HepG2 (cell line): Measurements from ENCODE around the gene RCE1. TPM values are rescaled to one million over a fixed set of nuclear protein-coding genes. Genes with fewer than 3 reads are reported as not detected.

ENCODE experiments used
- ATAC-seq: fragments of 200-7000 bp; cut with Tn5 transposase; 3 replicates; pipeline ENCODE4 v1.9.1; 2020; ENCODE audit warnings: mild to moderate bottlenecking, moderate library complexity
- BruUV-seq: library from RNA; stranded (reverse); fragments of 400-500 nt; replicated peaks from 2 replicates; lab custom pipeline; 2021; lab: Mats Ljungman, UMichigan
- CTCF ChIA-PET: fragments of 300-600 bp; formaldehyde crosslinking; extraction: SDS; loops from one replicate; lab custom pipeline; 2021; ENCODE audit warnings: low total read pairs, inconsistent platforms, low intra/inter-chr PET ratio; lab: Yijun Ruan, JAX
- POLR2A ChIA-PET: fragments of 350-600 bp; sonication (Branson Sonifier 250); formaldehyde crosslinking; loops from one replicate; lab custom pipeline; 2020; ENCODE audit warnings: antibody characterized with exemption, inconsistent platforms; lab: Yijun Ruan, JAX
- DNase-seq: peaks from one replicate; pipeline ENCODE4 v3.0.0-alpha.2; 2015; ENCODE audit warnings: low spot score
- FAIRE-seq: peaks from 3 replicates; lab custom pipeline; 2011; peaks lifted over from hg19 to GRCh38; lab: Jason Lieb, UNC
- H2AFZ ChIP-seq: one replicate; pipeline ENCODE4 v1.6.1; 2011; ENCODE audit warnings: low read length, inconsistent platforms
- H3K27ac ChIP-seq: fragments of 300-600 bp; 3 replicates; pipeline ENCODE4 v1.8.0; 2011; ENCODE audit warnings: mixed run types, mild to moderate bottlenecking, mixed read lengths, low read length, inconsistent platforms; ENCODE audit not compliant: insufficient read depth; ENCODE audit errors: extremely low read length
- H3K27me3 ChIP-seq, 2 experiments: fragments of 200-600 bp in 1 of 2; 2 replicates in 1 of 2; 3 replicates in 1 of 2; pipeline versions ENCODE4 v1.6.0 to v1.8.0; 2011; ENCODE audit warnings: low read length in 2 of 2, mild to moderate bottlenecking in 2 of 2, moderate library complexity in 2 of 2, inconsistent platforms in 1 of 2; ENCODE audit not compliant: insufficient read depth in 2 of 2, control insufficient read depth in 1 of 2
- H3K36me3 ChIP-seq, 2 experiments: fragments of 200-600 bp in 1 of 2; replicated peaks in 1 of 2; 2 replicates in 1 of 2; 3 replicates in 1 of 2; pipeline versions ENCODE4 v1.5.1 to v1.8.0; 2011; ENCODE audit warnings: low read length in 2 of 2, inconsistent platforms in 1 of 2; ENCODE audit not compliant: insufficient read depth in 2 of 2, control insufficient read depth in 1 of 2
- H3K4me1 ChIP-seq: 2 replicates; pipeline ENCODE4 v1.5.1; 2012; ENCODE audit warnings: low read length, inconsistent platforms; ENCODE audit not compliant: insufficient read depth
- H3K4me2 ChIP-seq: 2 replicates; pipeline ENCODE4 v1.6.0; 2011; ENCODE audit warnings: low read depth, low read length, inconsistent platforms
- H3K4me3 ChIP-seq, 3 experiments: fragments of 200-600 bp in 1 of 3; sonication (generic), shearing (Covaris generic) in 1 of 3; replicated peaks in 1 of 3; 2 replicates each; pipeline ENCODE4 v1.5.1; 2011 to 2016; ENCODE audit warnings: low read length in 3 of 3, inconsistent platforms in 2 of 3, low read depth in 2 of 3, mild to moderate bottlenecking in 2 of 3, control low read depth in 1 of 3, mixed read lengths in 1 of 3; ENCODE audit not compliant: insufficient read depth in 1 of 3
- H3K79me2 ChIP-seq: one replicate; pipeline ENCODE4 v1.6.1; 2011; ENCODE audit warnings: low read length, inconsistent platforms; ENCODE audit not compliant: insufficient read depth
- H3K9ac ChIP-seq: 2 replicates; pipeline ENCODE4 v1.6.0; 2011; ENCODE audit warnings: mild to moderate bottlenecking, low read depth, low read length, inconsistent platforms; ENCODE audit not compliant: insufficient read depth
- H3K9me3 ChIP-seq: 2 replicates; pipeline ENCODE4 v1.5.1; 2012; ENCODE audit warnings: mild to moderate bottlenecking, low read length
- H4K20me1 ChIP-seq: 2 replicates; pipeline ENCODE4 v1.6.0; 2011; ENCODE audit warnings: inconsistent platforms, mild to moderate bottlenecking, low read length, moderate library complexity; ENCODE audit not compliant: insufficient read depth
- AGO2 ChIP-seq: fragments of 200-400 bp; formaldehyde crosslinking; optimal IDR thresholded peaks from 2 replicates; pipeline ENCODE3; 2017; ENCODE audit warnings: mild to moderate bottlenecking, low read depth, low read length, moderate library complexity
- KMT2A ChIP-seq: sonication (generic); formaldehyde crosslinking; IDR thresholded peaks from 2 replicates; pipeline ENCODE4 v1.4.0; 2020; ENCODE audit warnings: missing genetic modification reagents
- MAFK ChIP-seq, 2 experiments: IDR thresholded peaks in 1 of 2; conservative IDR thresholded peaks in 1 of 2; 2 replicates each; pipeline ENCODE4 v1.6.1; 2011; ENCODE audit warnings: improper control_type of control experiment in 2 of 2, low read length in 2 of 2
- RBAK ChIP-seq: sonication (generic); formaldehyde crosslinking; IDR thresholded peaks from 2 replicates; pipeline ENCODE4 v1.5.1; 2020; ENCODE audit warnings: mild to moderate bottlenecking, missing genetic modification reagents
- SNAI1 ChIP-seq: sonication (generic); formaldehyde crosslinking; IDR thresholded peaks from 2 replicates; pipeline ENCODE4 v1.5.0; 2020; ENCODE audit warnings: mild to moderate bottlenecking, missing genetic modification reagents, borderline replicate concordance
- SYNCRIP ChIP-seq: fragments of 200-400 bp; formaldehyde crosslinking; IDR thresholded peaks from 2 replicates; pipeline ENCODE4 v1.6.1; 2018; ENCODE audit warnings: mild to moderate bottlenecking, low read depth, low read length; ENCODE audit not compliant: insufficient read depth
- THAP11 ChIP-seq: IDR thresholded peaks from 2 replicates; pipeline ENCODE4 v1.6.1; 2016; ENCODE audit warnings: missing biosample characterization, missing genetic modification reagents
- U2AF1 ChIP-seq: fragments of 200-400 bp; formaldehyde crosslinking; optimal IDR thresholded peaks from 2 replicates; pipeline ENCODE3; 2017; ENCODE audit warnings: mild to moderate bottlenecking, low read depth, low read length
- UBTF ChIP-seq: sonication (generic); formaldehyde crosslinking; IDR thresholded peaks from 2 replicates; pipeline ENCODE4 v1.4.0; 2020; ENCODE audit warnings: mild to moderate bottlenecking, missing genetic modification reagents
- ZHX1 ChIP-seq: sonication (generic); formaldehyde crosslinking; IDR thresholded peaks from 2 replicates; pipeline ENCODE4 v1.8.1; 2022; ENCODE audit warnings: low read depth, mild to moderate bottlenecking, missing genetic modification reagents
- ZNF607 ChIP-seq: sonication (generic); formaldehyde crosslinking; IDR thresholded peaks from 2 replicates; pipeline ENCODE4 v1.5.1; 2020; ENCODE audit warnings: missing genetic modification reagents, mild to moderate bottlenecking, borderline replicate concordance
- ZNF629 ChIP-seq: sonication (generic); formaldehyde crosslinking; conservative IDR thresholded peaks from 2 replicates; pipeline ENCODE4 v1.5.0; 2020; ENCODE audit warnings: missing genetic modification reagents
- ZNF660 ChIP-seq: sonication (generic); formaldehyde crosslinking; IDR thresholded peaks from 2 replicates; pipeline ENCODE4 v1.5.1; 2020; ENCODE audit warnings: mild to moderate bottlenecking, low read depth, missing genetic modification reagents, borderline replicate concordance
- ZNF761 ChIP-seq: sonication (generic); formaldehyde crosslinking; conservative IDR thresholded peaks from 2 replicates; pipeline ENCODE4 v1.4.0; 2020; ENCODE audit warnings: mild to moderate bottlenecking, missing genetic modification reagents
- WGBS: methylation state at CpG from one replicate; pipeline ENCODE4 v1.1.6; 2017; ENCODE audit warnings: low lambda C conversion rate; 5-methylcytosine and 5-hydroxymethylcytosine counted together
- in situ Hi-C: cut with HindIII; loops from 2 replicates; pipeline ENCODE4 v1.10.0; 2017; ENCODE audit warnings: low pct_unique_long_range_greater_than_20kb; ENCODE audit not compliant: extremely low pct_ligation_motif_present
- intact Hi-C: fragments of 100-400 bp; cut with micrococcal nuclease; formaldehyde crosslinking; loops from one replicate; pipeline ENCODE4 v1.10.0; 2022; ENCODE audit not compliant: unreplicated experiment
- polyA plus RNA-seq, 8 experiments: library from polyadenylated mRNA; depleted of rRNA in 3 of 8; stranded (reverse) in 7 of 8; unstranded in 1 of 8; fragments of >200 nt; fragmentation: Illumina TruSeq in 4 of 8; extraction: Trizol in 4 of 8; gene quantifications; 2 replicates each; pipeline versions ENCODE4 v1.2.1 to v1.2.3, GENCODE V29; 2011 to 2016; ENCODE audit warnings: low read depth in 4 of 8, missing spikeins in 1 of 8, mixed read lengths in 1 of 8; ENCODE audit not compliant: insufficient read depth in 1 of 8
- total RNA-seq, 5 experiments: library from RNA; depleted of rRNA; stranded (reverse); fragments of >200 nt; fragmentation: Illumina TruSeq; extraction: Trizol; gene quantifications; 2 replicates each; pipeline ENCODE4 v1.2.3, GENCODE V29; 2016; ENCODE audit warnings: low read depth in 1 of 5

The RCE1 gene
- total and polyA plus RNA-seq, 2 of the 13 experiments (the other 11 are each of a cell fraction or from before 2014, with no cell fraction given) = 22.2 to 22.4 TPM

- H3K9ac ChIP-seq = no peak overlapping the region
- WGBS = 94% methylated on average over 6 of the region's 6 CpGs
- peaks cover 15 to 29% of the 10 kb centered on the region in 2 experiments; a peak in 4 of 5 replicates for H3K36me3 ChIP-seq
- peaks cover 18% of the 10 kb centered on the region for H3K4me1 ChIP-seq
- in situ Hi-C loops = no loop called here
- no peaks in the 10 kb centered on the region for H3K9me3 ChIP-seq
- no peak overlapping the region for H2AFZ ChIP-seq
- no peak overlapping the region for H3K4me3 ChIP-seq
- POLR2A ChIA-PET = no interaction called here
- FAIRE-seq (no peak), ATAC-seq (no peak), DNase-seq (no peak)
- H4K20me1 ChIP-seq = peaks cover 15% of the 10 kb centered on the region
- CTCF ChIA-PET = no interaction called here
- H3K27ac ChIP-seq = no peak overlapping the region
- no TSS peak for BruUV-seq
- TF ChIP-seq ZNF629 (no peak), RBAK (no peak), MAFK (conservative IDR thresholded peaks at IDR 0.05 in 1 of 2, IDR thresholded peaks at IDR 0.05 in 1 of 2; ENCODE audit: low read length in 2 of 2) (peak in 1 of 2 experiments; percentile 34; a peak in 1 of 4 replicates), SYNCRIP (no peak), KMT2A (CRISPR knock-in tag) (no peak), ZNF761 (CRISPR knock-in tag) (no peak), THAP11 (no peak)
- TF ChIP-seq, all 625 proteins: peak for 1
- intact Hi-C loops = no loop called here
- no peak overlapping the region for H3K4me2 ChIP-seq
- H3K79me2 ChIP-seq = peaks cover 17% of the 10 kb centered on the region
- H3K27me3 ChIP-seq = no peaks in the 10 kb centered on the region
These were observed 31.0 kb downstream of the RCE1 start for GRCh38 chr11:66874232-66874631.

- peaks cover 18% of the 10 kb centered on the region for H3K4me1 ChIP-seq
- ChIA-PET POLR2A (no interaction called here), CTCF (no interaction called here)
- no peak overlapping the region for H3K4me3 ChIP-seq
- no TSS peak for BruUV-seq
- H3K9me3 ChIP-seq = no peaks in the 10 kb centered on the region
- peaks cover 21% of the 10 kb centered on the region for H3K79me2 ChIP-seq
- H3K27ac ChIP-seq = no peak overlapping the region
- in situ Hi-C loops = no loop called here
- H3K9ac ChIP-seq = no peak overlapping the region
- peaks cover 10 to 17% of the 10 kb centered on the region in 2 experiments; a peak in 4 of 5 replicates for H3K36me3 ChIP-seq
- WGBS = 96% methylated on average over 11 of the region's 13 CpGs
- ATAC-seq = no peak
- no peak overlapping the region for H3K4me2 ChIP-seq
- FAIRE-seq = no peak
- no peak overlapping the region for H2AFZ ChIP-seq
- TF ChIP-seq SNAI1 (CRISPR knock-in tag) (no peak), U2AF1 (no peak), ZNF660 (no peak), UBTF (no peak), AGO2 (peak; percentile 39), ZHX1 (no peak), ZNF607 (CRISPR knock-in tag) (no peak)
- TF ChIP-seq, all 625 proteins: peak for 1
- intact Hi-C loops = no loop called here
- Histone ChIP-seq H3K27me3 (no peaks in the 10 kb centered on the region), H4K20me1 (peaks cover 15% of the 10 kb centered on the region)
- DNase-seq = no peak
These were observed 32.1 kb downstream of the RCE1 start for GRCh38 chr11:66875378-66875777.
